MM.1S (cell line): ENCODE data around the gene ITGA5.

Source experiments
- DNase-seq: peaks from one replicate; pipeline ENCODE4 v3.0.0-alpha.2; 2015
- H2AFZ ChIP-seq: fragments of 300-600 bp; sonication (generic); 2 replicates; pipeline ENCODE4 v1.6.0; 2016; ENCODE audit warnings: antibody characterized with exemption, low read length
- H3F3A ChIP-seq: fragments of 300-600 bp; sonication (generic); 2 replicates; pipeline ENCODE4 v1.6.1; 2016; ENCODE audit warnings: mild to moderate bottlenecking, antibody characterized with exemption, low read length, moderate library complexity, mixed read lengths; ENCODE audit not compliant: insufficient read depth
- H3K27ac ChIP-seq: fragments of 300-600 bp; sonication (generic); 2 replicates; pipeline ENCODE4 v1.5.1; 2016; ENCODE audit warnings: mild to moderate bottlenecking, low read length
- H3K27me3 ChIP-seq: fragments of 300-600 bp; sonication (generic); replicated peaks from 2 replicates; pipeline ENCODE4 v1.6.0; 2016; ENCODE audit warnings: low read length; ENCODE audit not compliant: insufficient read depth
- H3K36me3 ChIP-seq: fragments of 300-600 bp; sonication (generic); replicated peaks from 2 replicates; pipeline ENCODE4 v1.6.1; 2016; ENCODE audit warnings: mild to moderate bottlenecking, low read length, mixed read lengths; ENCODE audit not compliant: insufficient read depth
- H3K4me1 ChIP-seq: fragments of 300-600 bp; sonication (generic); 2 replicates; pipeline ENCODE4 v1.6.1; 2016; ENCODE audit warnings: low read length, mixed read lengths
- H3K4me2 ChIP-seq: fragments of 300-600 bp; sonication (generic); 2 replicates; pipeline ENCODE4 v1.6.0; 2016; ENCODE audit warnings: low read depth, low read length
- H3K4me3 ChIP-seq: fragments of 300-600 bp; sonication (generic); 2 replicates; pipeline ENCODE4 v1.5.1; 2016; ENCODE audit warnings: low read length, mixed read lengths
- H3K79me2 ChIP-seq: fragments of 300-600 bp; sonication (generic); 2 replicates; pipeline ENCODE4 v1.6.1; 2016; ENCODE audit warnings: mixed run types, low read length, mixed read lengths
- H3K9ac ChIP-seq: fragments of 300-600 bp; sonication (generic); 2 replicates; pipeline ENCODE4 v1.6.1; 2016; ENCODE audit warnings: low read length, mixed read lengths
- H3K9me2 ChIP-seq: fragments of 300-600 bp; sonication (generic); replicated peaks from 2 replicates; pipeline ENCODE4 v1.6.1; 2016; ENCODE audit warnings: mild to moderate bottlenecking, low read length, mixed read lengths; ENCODE audit not compliant: insufficient read depth
- H3K9me3 ChIP-seq: fragments of 300-600 bp; sonication (generic); replicated peaks from 2 replicates; pipeline ENCODE4 v1.6.1; 2016; ENCODE audit warnings: mild to moderate bottlenecking, low read length, mixed read lengths; ENCODE audit not compliant: insufficient read depth
- H4K20me1 ChIP-seq: fragments of 300-600 bp; sonication (generic); 2 replicates; pipeline ENCODE4 v1.6.1; 2016; ENCODE audit warnings: mild to moderate bottlenecking, low read length, moderate library complexity, mixed read lengths; ENCODE audit not compliant: insufficient read depth
- CTCF ChIP-seq: fragments of 300-600 bp; sonication (generic); IDR thresholded peaks from 2 replicates; pipeline ENCODE4 v1.5.1; 2016; ENCODE audit warnings: antibody characterized with exemption, low read length, mixed read lengths
- EZH2 ChIP-seq: fragments of 300-600 bp; sonication (generic); optimal IDR thresholded peaks from 2 replicates; pipeline ENCODE3; 2017; ENCODE audit warnings: low read depth, mild to moderate bottlenecking, antibody characterized with exemption, low read length, mixed read lengths
- EZH2phosphoT487 ChIP-seq: fragments of 300-600 bp; sonication (generic); IDR thresholded peaks from 2 replicates; pipeline ENCODE4 v1.6.1; 2018; ENCODE audit warnings: antibody characterized with exemption, low read length

Gene ITGA5

DNA sequence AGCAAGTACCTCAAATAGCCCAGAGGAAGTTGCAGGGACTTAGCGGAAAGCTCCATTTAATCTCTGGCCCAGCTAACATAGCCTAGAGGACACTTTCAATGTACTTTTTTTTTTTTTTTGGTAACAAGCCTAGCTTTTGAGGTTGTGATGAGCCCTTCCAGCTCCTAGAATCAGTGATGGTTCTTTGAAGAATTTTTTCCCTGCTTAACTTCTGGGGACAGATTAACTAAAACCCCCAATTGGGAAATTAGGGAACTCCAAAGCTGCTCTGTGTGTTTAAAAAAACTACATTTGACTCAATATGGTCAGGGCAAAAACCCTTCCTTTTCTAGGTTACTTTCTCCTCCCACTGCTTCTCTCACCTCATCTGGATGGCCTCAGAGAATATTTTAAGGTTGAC, 23.9 kb upstream of the ITGA5 start:
- no peaks in the 10 kb centered on the region for H3K4me1 ChIP-seq
- H3K27me3 ChIP-seq = no peaks in the 10 kb centered on the region
- DNase-seq = no peak

GRCh38 chr12:54442099-54442498, 23.0 kb upstream of the ITGA5 start:
- no peaks in the 10 kb centered on the region for H3K9me3 ChIP-seq
- no peaks in the 10 kb centered on the region for H4K20me1 ChIP-seq
- H3F3A ChIP-seq = no peaks in the 10 kb centered on the region
- H3K9me2 ChIP-seq = no peaks in the 10 kb centered on the region
- H3K27ac ChIP-seq = no peak overlapping the region
- no peak overlapping the region for H3K4me2 ChIP-seq
- DNase-seq = no peak
- H3K27me3 ChIP-seq = no peaks in the 10 kb centered on the region
- H3K4me3 ChIP-seq = no peak overlapping the region
- TF ChIP-seq CTCF (no peak), EZH2phosphoT487 (no peak), EZH2 (no peak)
- H3K4me1 ChIP-seq = no peaks in the 10 kb centered on the region
- H2AFZ ChIP-seq = no peak overlapping the region
- no peak overlapping the region for H3K9ac ChIP-seq
- H3K79me2 ChIP-seq = no peaks in the 10 kb centered on the region
- H3K36me3 ChIP-seq = no peaks in the 10 kb centered on the region

More for the DNA sequence above, 23.9 kb upstream of the ITGA5 start:
- Histone ChIP-seq H3K9ac (no peak overlapping the region), H3F3A (no peaks in the 10 kb centered on the region), H4K20me1 (no peaks in the 10 kb centered on the region), H3K9me2 (no peaks in the 10 kb centered on the region), H3K79me2 (no peaks in the 10 kb centered on the region), H3K9me3 (no peaks in the 10 kb centered on the region), H3K4me3 (no peak overlapping the region), H2AFZ (no peak overlapping the region), H3K27ac (no peak overlapping the region), H3K4me2 (no peak overlapping the region), H3K36me3 (no peaks in the 10 kb centered on the region)
- TF ChIP-seq CTCF = no peak
- no peak for TF ChIP-seq EZH2
- TF ChIP-seq EZH2phosphoT487 = no peak

DNA sequence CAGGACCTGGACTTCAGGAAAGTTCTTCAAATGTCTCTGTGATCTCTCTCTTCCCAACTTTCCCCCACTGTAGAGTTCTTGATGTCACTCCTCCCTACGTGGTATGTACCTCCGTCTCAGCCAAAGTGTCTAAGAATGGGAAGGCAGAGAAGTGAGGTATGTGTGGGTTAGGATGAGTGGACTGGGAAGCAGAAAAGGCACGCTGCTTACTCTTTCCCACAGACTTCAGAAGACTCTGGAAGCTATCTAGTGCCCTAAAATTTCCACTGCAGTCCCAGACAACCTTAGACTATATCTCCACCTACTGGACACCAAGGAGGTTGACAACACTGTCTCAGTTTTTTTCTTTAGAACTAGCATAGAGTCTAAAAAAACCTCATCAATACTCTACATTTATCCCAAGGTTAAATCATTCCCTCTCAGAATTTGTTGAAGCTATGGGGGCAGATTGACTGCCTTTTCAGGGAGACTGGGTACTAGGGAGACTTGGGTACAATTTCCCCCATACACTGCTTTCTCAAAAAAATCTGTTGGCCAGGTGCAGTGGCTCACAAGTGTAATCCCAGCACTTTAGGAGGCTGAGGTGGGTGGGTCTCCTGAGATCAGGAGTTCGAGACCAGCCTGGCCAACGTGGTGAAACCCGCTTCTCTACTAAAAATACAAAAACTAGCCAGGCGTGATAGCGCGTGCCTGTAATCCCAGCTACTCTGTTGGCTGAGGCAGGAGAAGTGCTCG, 20.6 kb upstream of the ITGA5 start:
- H3K9me2 ChIP-seq = no peaks in the 10 kb centered on the region
- no peaks in the 10 kb centered on the region for H3F3A ChIP-seq
- no peaks in the 10 kb centered on the region for H3K9me3 ChIP-seq
- peak; percentile 44 for DNase-seq
- no peaks in the 10 kb centered on the region for H4K20me1 ChIP-seq
- no peak overlapping the region for H3K9ac ChIP-seq
- H3K36me3 ChIP-seq = no peaks in the 10 kb centered on the region
- H3K27ac ChIP-seq = no peak overlapping the region
- H3K4me2 ChIP-seq = no peak overlapping the region
- no peaks in the 10 kb centered on the region for H3K79me2 ChIP-seq
- no peak overlapping the region for H2AFZ ChIP-seq
- no peak for TF ChIP-seq EZH2
- TF ChIP-seq CTCF = peak; percentile 78
- TF ChIP-seq EZH2phosphoT487 = no peak
- H3K27me3 ChIP-seq = no peaks in the 10 kb centered on the region
- no peaks in the 10 kb centered on the region for H3K4me1 ChIP-seq
- H3K4me3 ChIP-seq = no peak overlapping the region
